ENCODE data around the gene AAR2.

The AAR2 gene

DNA sequence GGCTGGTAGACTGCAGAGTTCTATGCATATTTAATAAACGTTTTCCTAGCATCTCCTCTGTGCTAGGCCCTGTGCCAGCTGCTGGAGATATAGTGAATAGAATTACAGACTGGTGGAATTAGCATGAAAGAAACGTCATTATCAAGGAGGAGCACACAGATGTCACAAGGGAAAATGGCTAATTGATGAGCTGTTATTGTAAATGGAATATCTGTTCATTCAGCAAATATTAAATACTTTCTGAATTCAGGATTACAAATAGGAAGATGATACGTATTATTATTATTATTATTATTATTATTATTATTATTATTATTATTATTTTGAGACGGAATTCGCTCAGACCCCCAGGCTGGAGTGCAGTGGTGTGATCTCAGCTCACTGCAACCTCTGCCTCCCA is 1.2 kb downstream of the AAR2 start:
- Histone ChIP-seq H3K27ac (replicated peaks) (no peak overlapping the region), H3K4me3 (replicated peaks; ENCODE audit: insufficient read depth, low read length) (peak overlapping the region; percentile 76)

DNA sequence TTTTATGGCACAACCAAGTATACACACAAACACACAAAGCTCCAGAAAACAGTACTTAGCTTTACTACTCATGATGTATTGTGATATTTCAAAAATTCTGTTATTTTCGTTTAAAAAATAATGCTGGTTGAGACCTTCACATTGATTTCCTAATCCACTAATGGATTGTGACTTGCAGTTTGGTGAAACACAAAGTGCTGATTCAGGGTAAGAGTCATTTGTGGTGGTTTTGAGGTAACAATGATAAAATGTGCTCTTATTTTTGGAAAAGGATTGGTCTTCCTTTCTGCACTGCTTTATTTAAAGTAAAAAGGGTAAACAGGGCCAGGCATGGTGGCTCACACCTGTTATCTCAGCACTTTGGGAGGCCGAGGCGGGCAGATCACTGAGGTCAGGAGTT is 1.9 kb downstream of the AAR2 start:
- TF ChIP-seq, protein P1, sequence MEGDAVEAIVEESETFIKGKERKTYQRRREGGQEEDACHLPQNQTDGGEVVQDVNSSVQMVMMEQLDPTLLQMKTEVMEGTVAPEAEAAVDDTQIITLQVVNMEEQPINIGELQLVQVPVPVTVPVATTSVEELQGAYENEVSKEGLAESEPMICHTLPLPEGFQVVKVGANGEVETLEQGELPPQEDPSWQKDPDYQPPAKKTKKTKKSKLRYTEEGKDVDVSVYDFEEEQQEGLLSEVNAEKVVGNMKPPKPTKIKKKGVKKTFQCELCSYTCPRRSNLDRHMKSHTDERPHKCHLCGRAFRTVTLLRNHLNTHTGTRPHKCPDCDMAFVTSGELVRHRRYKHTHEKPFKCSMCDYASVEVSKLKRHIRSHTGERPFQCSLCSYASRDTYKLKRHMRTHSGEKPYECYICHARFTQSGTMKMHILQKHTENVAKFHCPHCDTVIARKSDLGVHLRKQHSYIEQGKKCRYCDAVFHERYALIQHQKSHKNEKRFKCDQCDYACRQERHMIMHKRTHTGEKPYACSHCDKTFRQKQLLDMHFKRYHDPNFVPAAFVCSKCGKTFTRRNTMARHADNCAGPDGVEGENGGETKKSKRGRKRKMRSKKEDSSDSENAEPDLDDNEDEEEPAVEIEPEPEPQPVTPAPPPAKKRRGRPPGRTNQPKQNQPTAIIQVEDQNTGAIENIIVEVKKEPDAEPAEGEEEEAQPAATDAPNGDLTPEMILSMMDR (IDR thresholded peaks at IDR 0.05; ENCODE audit: insufficient read depth, low read length) = no peak
- no peak for TF ChIP-seq GABPA (IDR thresholded peaks at IDR 0.05; ENCODE audit: low read depth)
- no peak overlapping the region for H3K4me3 ChIP-seq (replicated peaks; ENCODE audit: insufficient read depth, low read length)
- no peak for DNase-seq (ENCODE audit: low read depth in 1 of 2, low spot score in 1 of 2)
- no peaks in the 10 kb centered on the region for H3K27me3 ChIP-seq (ENCODE audit: insufficient read depth, poor library complexity, severe bottlenecking)
- no peak overlapping the region for H3K27ac ChIP-seq (replicated peaks)

More for the DNA sequence above, 1.2 kb downstream of the AAR2 start:
- no peaks in the 10 kb centered on the region for H3K27me3 ChIP-seq (ENCODE audit: insufficient read depth, poor library complexity, severe bottlenecking)
- no peak for DNase-seq (ENCODE audit: low read depth in 1 of 2, low spot score in 1 of 2)
- TF ChIP-seq, protein P2, sequence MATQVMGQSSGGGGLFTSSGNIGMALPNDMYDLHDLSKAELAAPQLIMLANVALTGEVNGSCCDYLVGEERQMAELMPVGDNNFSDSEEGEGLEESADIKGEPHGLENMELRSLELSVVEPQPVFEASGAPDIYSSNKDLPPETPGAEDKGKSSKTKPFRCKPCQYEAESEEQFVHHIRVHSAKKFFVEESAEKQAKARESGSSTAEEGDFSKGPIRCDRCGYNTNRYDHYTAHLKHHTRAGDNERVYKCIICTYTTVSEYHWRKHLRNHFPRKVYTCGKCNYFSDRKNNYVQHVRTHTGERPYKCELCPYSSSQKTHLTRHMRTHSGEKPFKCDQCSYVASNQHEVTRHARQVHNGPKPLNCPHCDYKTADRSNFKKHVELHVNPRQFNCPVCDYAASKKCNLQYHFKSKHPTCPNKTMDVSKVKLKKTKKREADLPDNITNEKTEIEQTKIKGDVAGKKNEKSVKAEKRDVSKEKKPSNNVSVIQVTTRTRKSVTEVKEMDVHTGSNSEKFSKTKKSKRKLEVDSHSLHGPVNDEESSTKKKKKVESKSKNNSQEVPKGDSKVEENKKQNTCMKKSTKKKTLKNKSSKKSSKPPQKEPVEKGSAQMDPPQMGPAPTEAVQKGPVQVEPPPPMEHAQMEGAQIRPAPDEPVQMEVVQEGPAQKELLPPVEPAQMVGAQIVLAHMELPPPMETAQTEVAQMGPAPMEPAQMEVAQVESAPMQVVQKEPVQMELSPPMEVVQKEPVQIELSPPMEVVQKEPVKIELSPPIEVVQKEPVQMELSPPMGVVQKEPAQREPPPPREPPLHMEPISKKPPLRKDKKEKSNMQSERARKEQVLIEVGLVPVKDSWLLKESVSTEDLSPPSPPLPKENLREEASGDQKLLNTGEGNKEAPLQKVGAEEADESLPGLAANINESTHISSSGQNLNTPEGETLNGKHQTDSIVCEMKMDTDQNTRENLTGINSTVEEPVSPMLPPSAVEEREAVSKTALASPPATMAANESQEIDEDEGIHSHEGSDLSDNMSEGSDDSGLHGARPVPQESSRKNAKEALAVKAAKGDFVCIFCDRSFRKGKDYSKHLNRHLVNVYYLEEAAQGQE (IDR thresholded peaks at IDR 0.05; ENCODE audit: insufficient replicate concordance, low read depth) = no peak
- TF ChIP-seq SPI1 (IDR thresholded peaks at IDR 0.05; ENCODE audit: borderline replicate concordance, low read depth) (no peak), POLR2AphosphoS5 (IDR thresholded peaks at IDR 0.05; ENCODE audit: low read depth) (no peak), GABPA (IDR thresholded peaks at IDR 0.05; ENCODE audit: low read depth) (no peak)
- TF ChIP-seq, protein P1 (IDR thresholded peaks at IDR 0.05; ENCODE audit: insufficient read depth, low read length) = no peak

DNA sequence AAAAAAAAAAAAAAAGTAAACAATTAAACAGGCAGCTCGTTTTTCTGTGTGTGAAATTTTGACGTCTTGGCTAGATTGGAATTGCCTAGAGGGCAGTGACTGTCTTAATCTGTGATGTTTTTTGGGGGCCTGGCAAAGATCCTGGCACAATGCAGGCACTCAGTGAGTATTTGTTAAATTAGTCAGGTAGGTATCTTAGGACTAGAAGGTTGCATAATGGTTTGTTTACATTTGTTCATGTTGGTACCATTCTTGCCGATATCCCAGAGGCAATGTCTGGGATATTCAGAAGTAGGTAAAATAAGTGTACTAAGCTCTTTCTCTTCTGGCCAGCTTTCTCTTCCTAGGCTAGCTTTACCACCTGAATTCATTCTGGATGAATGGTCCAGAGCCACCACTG is 2.5 kb downstream of the AAR2 start:
- no peak for TF ChIP-seq GABPA (IDR thresholded peaks at IDR 0.05; ENCODE audit: low read depth)
- TF ChIP-seq, protein P1 (IDR thresholded peaks at IDR 0.05; ENCODE audit: insufficient read depth, low read length) = no peak
- TF ChIP-seq POLR2AphosphoS5 (IDR thresholded peaks at IDR 0.05; ENCODE audit: low read depth) = no peak
- no peak for TF ChIP-seq SPI1 (IDR thresholded peaks at IDR 0.05; ENCODE audit: borderline replicate concordance, low read depth)
- TF ChIP-seq, protein P2 (IDR thresholded peaks at IDR 0.05; ENCODE audit: insufficient replicate concordance, low read depth) = no peak
- DNase-seq (ENCODE audit: low read depth in 1 of 2, low spot score in 1 of 2) = no peak
- H3K27ac ChIP-seq (replicated peaks) = no peak overlapping the region
- H3K4me3 ChIP-seq (replicated peaks; ENCODE audit: insufficient read depth, low read length) = no peak overlapping the region
- no peaks in the 10 kb centered on the region for H3K27me3 ChIP-seq (ENCODE audit: insufficient read depth, poor library complexity, severe bottlenecking)

DNA sequence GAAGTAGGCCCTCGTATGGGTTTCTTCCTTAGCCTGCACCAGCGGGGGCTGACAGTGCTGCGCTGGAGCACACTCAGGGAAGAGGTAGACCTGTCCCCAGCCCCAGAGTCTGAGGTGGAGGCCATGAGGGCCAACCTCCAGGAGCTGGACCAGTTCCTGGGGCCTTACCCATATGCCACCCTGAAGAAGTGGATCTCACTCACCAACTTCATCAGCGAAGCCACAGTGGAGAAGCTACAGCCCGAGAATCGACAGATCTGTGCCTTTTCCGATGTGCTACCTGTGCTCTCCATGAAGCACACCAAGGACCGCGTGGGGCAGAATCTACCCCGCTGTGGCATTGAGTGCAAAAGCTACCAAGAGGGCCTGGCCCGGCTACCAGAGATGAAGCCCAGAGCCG is 3.8 kb downstream of the AAR2 start:
- Histone ChIP-seq H3K27me3 (ENCODE audit: insufficient read depth, poor library complexity, severe bottlenecking) (no peaks in the 10 kb centered on the region), H3K27ac (replicated peaks) (no peak overlapping the region), H3K4me3 (replicated peaks; ENCODE audit: insufficient read depth, low read length) (no peak overlapping the region)
- TF ChIP-seq, protein P1 (IDR thresholded peaks at IDR 0.05; ENCODE audit: insufficient read depth, low read length) = no peak
- TF ChIP-seq SPI1 (IDR thresholded peaks at IDR 0.05; ENCODE audit: borderline replicate concordance, low read depth) (no peak), POLR2AphosphoS5 (IDR thresholded peaks at IDR 0.05; ENCODE audit: low read depth) (no peak), GABPA (IDR thresholded peaks at IDR 0.05; ENCODE audit: low read depth) (no peak)
- TF ChIP-seq, protein P2 (IDR thresholded peaks at IDR 0.05; ENCODE audit: insufficient replicate concordance, low read depth) = no peak
- no peak for DNase-seq (ENCODE audit: low read depth in 1 of 2, low spot score in 1 of 2)
